ENCODE measurements around the gene P2RY8.

P2RY8 gene

DNA sequence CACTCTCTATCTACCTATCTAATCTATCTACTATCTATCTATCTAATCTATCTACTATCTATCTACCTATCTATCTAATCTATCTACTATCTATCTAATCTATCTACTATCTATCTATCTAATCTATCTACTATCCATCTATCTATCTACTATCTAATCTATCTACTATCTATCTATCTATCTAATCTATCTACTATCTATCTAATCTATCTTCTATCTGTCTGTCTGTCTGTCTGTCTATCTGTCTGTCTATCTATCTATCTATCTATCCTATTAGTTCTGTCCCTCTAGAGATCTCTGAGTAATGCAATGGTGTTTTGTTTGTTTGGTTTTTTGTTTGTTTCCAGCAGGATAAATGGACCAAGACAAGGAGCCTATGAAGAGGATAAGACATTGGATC is 74.9 kb downstream of the P2RY8 start:
- CTCF ChIA-PET: no interaction called here
- TF ChIP-seq, protein P1, sequence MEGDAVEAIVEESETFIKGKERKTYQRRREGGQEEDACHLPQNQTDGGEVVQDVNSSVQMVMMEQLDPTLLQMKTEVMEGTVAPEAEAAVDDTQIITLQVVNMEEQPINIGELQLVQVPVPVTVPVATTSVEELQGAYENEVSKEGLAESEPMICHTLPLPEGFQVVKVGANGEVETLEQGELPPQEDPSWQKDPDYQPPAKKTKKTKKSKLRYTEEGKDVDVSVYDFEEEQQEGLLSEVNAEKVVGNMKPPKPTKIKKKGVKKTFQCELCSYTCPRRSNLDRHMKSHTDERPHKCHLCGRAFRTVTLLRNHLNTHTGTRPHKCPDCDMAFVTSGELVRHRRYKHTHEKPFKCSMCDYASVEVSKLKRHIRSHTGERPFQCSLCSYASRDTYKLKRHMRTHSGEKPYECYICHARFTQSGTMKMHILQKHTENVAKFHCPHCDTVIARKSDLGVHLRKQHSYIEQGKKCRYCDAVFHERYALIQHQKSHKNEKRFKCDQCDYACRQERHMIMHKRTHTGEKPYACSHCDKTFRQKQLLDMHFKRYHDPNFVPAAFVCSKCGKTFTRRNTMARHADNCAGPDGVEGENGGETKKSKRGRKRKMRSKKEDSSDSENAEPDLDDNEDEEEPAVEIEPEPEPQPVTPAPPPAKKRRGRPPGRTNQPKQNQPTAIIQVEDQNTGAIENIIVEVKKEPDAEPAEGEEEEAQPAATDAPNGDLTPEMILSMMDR (IDR thresholded peaks at IDR 0.05; ENCODE audit: insufficient read depth, low read length, missing control alignments): no peak
- DNase-seq (ENCODE audit: low read depth, low spot score): no peak
- no peak overlapping the region for H3K4me3 ChIP-seq (ENCODE audit: low read depth, low read length)
- POLR2A ChIA-PET: no interaction called here

DNA sequence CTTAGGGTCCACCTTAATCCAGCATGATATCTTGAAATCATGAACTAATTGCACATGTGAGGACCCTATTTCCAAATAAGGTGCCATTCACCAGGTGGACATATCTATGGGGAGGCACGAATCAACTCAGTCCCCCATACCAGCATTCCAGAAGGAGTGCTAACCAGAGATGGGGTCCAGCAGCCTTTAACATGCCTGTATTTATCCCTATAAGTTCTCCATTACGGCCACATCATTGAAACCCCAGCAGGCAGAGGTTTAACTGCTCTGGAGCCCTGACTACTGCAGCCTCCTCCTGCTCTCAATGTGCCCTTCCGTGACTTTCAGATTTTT is 81.1 kb downstream of the P2RY8 start:
- TF ChIP-seq, protein P1 (IDR thresholded peaks at IDR 0.05; ENCODE audit: insufficient read depth, low read length, missing control alignments): no peak
- CTCF ChIA-PET: no interaction called here

DNA sequence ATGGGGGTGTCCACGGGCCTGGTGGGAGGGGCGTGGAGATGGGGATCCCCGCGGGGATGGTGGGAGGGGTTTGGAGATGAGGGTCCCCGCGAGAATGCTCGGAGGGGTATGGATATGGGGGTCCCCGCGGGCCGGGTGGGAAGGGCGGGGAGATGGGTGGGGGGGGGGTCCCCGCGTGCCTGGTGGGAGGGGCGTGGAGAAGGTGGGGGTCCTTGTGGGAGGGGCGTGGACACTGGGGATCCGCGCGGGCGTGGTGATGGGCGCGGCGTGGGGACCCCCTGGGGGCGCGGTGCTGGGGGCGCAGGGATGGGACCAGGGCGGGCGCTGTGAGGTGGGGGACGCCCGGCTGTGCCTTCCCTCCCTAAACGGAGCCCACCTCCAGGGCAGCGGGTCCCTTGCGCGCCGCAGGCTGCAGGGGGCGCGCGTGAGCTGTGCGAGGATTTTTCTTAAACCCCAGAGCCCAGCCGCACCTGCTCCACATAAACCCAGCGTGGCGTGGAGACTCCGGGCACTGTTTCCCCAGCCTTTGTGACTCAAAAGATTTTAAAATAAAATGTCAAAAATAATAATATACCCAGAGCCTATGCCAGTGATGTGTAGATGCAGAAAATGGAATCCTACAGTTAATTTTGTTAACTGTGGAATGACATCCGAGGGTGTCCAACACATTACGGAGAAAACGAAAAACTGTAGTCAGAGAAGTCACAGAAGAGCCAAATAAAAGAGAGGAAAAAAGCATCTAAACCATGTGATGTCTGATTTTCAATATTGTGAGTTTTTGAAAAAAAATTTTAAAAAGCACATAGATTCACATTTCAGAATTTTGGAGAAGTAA is 82.8 kb downstream of the P2RY8 start:
- ChIA-PET POLR2A (no interaction called here), CTCF (no interaction called here)
- TF ChIP-seq, protein P1 (IDR thresholded peaks at IDR 0.05; ENCODE audit: insufficient read depth, low read length, missing control alignments): peak; percentile 97
- peak overlapping the region; percentile 51 for H3K4me3 ChIP-seq (ENCODE audit: low read depth, low read length)
- DNase-seq (ENCODE audit: low read depth, low spot score): peak; percentile 9

More for the DNA sequence above, 81.1 kb downstream of the P2RY8 start:
- POLR2A ChIA-PET: no interaction called here
- no peak overlapping the region for H3K4me3 ChIP-seq (ENCODE audit: low read depth, low read length)
- no peak for DNase-seq (ENCODE audit: low read depth, low spot score)

DNA sequence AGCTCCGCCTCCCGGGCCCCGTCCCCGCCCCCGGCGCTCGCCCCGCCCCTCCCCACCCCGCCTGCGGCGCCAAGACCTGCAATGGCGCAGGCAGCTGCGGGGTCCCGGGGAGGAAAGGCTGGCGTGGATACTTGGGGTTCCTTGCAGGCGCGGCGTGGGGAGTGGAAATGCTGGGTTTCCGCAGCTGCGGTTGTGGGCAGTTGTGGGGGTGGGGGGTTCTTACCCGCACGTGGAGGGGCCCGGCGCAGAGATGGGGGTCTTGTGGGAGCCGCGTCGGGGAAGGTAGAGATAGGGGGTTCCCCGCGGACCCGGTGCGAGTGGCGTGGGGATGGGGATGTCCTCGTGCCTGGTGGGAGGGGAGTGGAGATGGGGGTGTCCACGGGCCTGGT is 83.6 kb downstream of the P2RY8 start:
- peak; percentile 7 for DNase-seq (ENCODE audit: low read depth, low spot score)
- CTCF ChIA-PET: no interaction called here
- POLR2A ChIA-PET: no interaction called here

DNA sequence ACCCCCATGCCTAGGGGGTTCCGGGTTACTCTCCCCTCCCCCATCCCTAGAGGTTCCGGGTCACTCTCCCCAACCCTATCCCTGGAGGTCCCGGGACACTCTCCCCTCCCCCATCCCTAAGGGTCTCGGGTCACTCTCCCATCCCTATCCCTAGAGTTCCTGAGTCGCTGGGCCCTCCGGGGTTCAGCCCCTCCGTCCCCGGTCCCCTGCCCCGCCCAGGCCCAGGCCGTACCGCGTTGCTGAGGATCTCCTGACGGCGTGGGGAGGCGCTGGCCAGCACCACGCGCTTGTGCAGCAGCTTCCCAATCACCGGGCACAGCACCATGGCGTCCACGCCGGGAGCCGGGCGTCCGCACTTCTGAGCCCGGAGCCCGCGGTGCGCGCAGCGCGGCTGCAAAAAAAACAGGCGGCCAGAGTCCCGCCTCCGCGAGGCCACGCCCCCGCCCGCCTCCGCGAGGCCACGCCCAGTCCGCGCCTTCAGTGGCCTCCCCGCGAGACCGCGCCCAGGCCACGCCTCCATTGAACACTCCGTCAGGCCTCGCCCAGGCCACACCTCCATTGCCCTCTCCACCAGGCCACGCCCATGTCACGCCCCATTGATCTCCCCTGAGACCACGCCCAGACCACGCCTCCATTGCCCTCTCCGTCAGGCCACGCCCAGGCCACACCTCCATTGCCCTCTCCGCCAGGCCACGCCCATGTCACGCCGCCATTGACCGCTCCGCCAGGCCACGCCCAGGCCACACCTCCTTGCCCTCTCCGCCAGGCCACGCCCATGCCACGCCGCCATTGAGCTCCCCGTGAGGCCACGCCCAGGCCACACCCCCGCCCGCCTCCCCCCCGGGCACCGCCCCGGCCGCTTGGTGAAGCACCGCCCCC is 84.2 kb downstream of the P2RY8 start, which contains the start of gene ASMTL:
Gene ASMTL (minus strand): TSS at position 394 of the 879 bp plus-strand sequence. CDS start 69 bp downstream, at position 325.
- peak; percentile 96 for DNase-seq (ENCODE audit: low read depth, low spot score)
- CTCF ChIA-PET: no interaction called here
- H3K4me3 ChIP-seq (ENCODE audit: low read depth, low read length): peak within 1 kb of the TSS; percentile 93
- TF ChIP-seq, protein P1 (IDR thresholded peaks at IDR 0.05; ENCODE audit: insufficient read depth, low read length, missing control alignments): no peak
- POLR2A ChIA-PET: no interaction called here

More for the DNA sequence above, 83.6 kb downstream of the P2RY8 start:
- TF ChIP-seq, protein P1 (IDR thresholded peaks at IDR 0.05; ENCODE audit: insufficient read depth, low read length, missing control alignments): no peak
- peak overlapping the region; percentile 75 for H3K4me3 ChIP-seq (ENCODE audit: low read depth, low read length)
